Measurements from ENCODE around the gene RPS27.

The RPS27 gene

DNA sequence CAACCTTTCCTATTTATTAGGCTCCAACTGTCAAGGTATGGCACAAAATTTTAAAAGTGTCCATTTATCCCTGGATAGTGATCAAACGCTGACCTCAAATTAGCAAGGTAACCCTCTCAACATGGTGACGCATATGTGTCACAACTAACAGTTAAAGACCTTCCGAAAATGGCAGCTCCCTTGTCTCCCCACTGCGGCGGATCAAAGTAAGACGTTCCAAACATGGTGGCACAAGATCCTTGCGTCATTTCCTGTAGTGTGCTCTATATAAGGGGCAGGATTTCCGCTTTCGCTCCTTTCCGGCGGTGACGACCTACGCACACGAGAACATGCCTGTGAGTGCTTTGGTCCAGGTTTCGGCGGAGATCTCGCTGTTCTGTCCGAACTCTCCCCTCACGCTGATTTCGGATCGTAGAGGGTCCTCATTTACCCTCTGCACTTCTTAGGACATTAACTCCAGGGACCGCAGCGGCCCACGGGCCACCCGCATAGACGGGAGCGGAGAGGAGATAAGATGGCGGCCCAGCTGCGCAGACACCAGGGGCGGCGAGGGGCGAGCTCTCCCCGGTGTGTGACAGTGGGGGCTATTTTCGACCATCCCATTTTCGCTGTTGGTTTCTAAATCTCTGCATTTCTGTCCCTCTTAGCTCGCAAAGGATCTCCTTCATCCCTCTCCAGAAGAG is at the start of gene RPS27:
Gene RPS27, plus strand, starts transcription at position 295 of the 683 bp plus-strand sequence. Its CDS starts 35 bp downstream, at position 330.
- DNase-seq = peak; percentile 93 to 97

DNA sequence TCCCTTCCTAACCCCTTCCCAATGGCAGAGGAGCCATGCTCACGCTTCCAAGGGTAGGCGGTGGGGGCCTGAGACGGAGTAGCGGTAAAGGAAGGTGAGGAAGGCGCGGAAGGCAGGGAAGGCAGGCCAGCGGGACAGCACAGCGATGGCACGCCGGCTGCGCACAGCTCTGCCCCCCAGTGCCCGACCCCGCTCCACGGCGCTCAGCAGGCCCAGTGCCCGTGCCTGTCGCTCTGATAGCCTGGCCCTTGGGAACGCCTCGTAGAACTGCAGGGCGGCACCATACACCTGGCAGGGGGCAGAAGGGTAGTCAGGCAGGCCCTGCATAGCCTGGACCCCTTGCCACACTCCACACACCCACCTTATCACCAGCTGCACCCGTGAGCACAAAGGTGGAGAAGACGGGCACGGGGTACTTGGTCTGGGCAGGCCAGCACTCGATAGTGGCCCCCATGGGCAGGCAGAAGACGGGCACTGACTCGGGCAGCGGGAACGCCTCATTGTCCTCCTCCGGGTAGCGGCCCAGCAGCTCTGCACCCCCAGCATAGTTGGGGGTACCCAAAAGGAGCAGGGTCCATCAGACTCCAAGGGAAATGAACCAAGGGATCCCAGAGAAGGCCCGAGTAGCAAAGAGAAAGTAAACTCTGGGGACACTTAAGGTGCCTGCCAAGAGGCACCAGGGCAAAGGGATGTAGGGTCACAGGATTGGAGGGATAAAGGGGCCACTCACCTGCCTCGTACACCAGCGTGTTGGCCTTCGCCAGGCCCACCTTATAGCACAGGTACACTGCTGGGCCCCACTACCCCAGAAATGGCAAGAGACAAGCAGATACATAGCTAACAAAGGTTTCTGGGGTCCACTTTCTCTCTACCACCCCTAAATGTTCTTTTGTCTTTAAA is 48.5 kb upstream of the RPS27 start:
- no peak for DNase-seq

DNA sequence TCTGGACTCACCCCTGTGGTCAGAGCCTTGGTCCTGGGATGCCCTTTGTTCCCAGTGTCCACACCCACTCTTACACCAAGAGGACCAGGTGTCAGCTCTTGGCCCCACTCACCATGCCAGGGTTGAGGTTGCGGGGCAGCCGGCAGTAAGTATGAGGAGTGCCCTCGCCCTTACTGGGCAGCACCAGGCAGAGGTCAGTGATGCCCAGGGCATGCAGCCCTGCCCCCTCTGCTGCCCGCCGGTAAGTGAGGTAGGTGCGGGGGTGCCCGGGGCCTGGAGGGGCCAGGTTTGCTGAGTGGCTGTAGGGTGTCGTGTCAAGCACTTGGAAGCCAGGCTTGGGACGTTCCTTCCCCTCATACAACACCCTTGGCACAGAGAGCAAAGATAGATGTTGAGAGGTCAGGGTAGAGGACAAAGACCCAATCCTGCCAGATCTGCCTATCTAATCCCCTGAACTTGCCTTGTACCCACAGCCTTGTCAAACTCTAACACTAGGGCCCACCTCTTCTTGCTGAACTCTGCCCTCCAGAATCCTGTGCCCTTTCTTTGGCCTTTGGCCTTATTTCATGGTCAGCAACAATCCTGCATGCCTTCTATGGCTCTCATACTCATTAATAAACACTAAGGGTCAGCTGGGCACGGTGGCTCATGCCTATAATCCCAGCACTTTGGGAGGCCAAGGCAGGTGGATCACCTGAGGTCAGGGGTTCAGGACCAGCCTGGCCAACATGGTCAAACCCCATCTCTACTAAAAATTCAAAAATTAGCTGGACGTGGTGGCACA is 47.6 kb upstream of the RPS27 start:
- DNase-seq = no peak

DNA sequence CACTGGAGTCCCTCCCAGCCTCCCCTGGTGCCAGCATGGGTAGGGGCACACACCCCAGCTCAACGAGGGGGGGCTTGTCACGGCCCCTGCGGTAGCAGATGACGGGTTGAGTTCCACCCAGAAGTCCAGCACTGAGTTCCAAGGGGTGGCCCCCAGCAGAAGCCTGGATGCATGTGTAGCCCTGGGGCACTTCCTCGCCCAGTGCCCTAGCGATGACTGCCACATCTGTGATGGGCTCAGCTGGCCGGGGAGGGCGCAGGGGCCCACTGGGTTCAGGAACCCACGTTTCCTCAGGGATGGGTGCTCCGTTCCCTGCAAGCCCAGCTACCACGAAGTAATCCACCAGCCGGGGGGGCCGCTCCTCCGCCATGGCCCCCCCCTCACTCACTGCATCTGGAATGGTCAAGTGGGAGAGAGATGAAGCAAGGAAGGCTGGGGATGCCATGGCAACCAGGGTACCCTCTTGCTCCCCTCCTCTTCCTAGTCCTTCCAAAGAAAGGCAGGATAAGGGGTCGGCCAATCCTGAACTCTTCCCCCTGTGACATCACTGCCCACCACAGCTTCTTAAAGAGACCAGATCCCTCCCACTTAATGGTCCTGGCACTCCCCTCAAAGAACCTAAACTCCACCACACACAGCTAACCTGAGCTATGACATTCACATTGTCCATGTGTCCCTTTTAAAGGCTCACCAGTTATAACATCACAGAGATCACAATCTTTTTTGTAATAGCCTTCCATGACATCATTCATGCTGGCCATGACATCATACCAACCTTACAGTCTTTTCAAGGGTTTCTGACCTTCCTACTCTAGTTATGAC is 46.3 kb upstream of the RPS27 start:
- DNase-seq = no peak

DNA sequence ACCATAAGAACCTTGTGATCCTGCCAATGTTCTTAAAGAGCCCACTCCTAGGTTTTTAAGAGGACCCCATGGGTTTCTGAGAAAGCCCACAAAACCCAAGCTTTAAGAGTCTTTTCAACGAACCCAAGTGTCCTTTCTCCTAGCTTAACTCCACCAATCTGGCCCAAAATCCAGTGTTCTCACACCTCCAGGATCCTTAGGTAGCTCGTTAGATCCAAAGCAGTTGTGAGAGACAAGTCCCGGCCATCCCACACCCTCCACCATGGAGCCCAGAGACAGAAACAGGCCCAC is 45.8 kb upstream of the RPS27 start:
- DNase-seq = no peak

DNA sequence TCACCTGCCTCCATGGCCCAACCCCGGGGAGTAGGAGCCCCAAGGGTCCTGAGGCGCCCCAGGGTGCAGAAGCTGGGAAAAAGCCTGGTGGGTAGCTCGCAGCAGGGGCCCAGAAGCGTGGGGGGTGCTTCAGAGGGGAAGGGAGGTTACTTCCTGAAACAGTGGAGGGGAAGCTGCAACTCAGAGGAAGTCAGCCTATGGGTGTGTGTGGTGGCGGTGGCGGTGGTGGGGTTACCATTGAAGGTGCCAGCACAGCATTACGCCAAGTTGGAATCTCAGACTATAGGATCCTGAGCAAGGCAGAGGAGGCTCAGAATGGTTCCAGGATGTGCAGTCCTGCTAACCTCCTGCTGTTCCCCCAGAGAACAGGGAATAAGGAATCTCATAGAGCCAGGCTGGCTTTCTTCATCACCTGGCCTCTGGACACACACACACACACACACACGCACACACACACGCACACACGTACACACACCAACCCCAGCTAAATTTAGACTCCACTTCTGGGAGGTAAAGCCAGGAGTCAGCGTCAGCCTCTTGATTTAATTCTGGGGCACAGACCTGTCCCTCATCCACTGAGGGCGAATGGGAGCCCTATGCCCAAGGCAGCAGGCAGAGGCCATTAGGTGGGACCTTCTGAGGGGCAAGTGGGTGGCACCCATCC is 45.3 kb upstream of the RPS27 start:
- no peak for DNase-seq

DNA sequence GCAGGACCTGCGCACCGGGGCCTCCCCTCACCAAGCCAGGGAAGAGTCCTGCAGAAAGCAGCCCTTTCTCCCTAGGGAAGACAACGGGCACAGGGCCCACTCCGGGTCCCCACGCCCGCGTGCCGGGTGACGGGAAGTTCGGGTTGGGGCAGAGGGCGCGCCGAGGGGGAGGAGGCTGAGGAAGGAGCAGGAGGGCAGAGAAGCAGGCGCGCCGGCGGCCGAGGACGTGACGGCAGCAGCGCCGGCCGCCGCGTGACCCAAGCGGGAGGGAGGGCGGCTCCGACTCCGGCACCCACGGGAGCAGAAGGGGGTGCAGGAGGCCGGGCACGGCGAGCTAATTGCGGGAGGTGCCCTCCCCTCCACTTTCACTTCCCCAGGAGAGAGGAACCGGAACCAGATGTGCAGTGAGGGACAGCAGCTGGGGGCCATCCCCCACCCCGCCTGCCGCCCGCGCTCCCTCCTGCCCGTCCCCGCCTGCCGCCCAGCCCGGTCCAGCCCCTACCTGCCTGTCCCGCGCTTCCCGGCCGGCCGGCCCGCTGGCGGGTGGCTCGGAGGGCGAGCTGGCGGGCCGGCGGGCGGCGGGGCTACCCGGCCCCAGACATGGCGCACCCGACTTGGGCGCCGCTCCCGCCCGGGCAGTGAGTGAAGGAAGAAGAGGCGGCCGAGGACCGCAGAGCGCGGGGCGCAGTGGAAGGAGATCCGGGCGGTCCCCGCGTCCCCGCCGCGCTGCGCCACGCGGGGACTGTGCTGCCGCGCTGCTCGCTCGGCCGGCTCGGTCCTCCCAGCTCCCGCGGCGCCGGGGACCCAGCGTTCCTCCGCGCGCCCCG is 44.6 kb upstream of the RPS27 start:
- peak in 1 of 2 experiments; percentile 46 for DNase-seq

DNA sequence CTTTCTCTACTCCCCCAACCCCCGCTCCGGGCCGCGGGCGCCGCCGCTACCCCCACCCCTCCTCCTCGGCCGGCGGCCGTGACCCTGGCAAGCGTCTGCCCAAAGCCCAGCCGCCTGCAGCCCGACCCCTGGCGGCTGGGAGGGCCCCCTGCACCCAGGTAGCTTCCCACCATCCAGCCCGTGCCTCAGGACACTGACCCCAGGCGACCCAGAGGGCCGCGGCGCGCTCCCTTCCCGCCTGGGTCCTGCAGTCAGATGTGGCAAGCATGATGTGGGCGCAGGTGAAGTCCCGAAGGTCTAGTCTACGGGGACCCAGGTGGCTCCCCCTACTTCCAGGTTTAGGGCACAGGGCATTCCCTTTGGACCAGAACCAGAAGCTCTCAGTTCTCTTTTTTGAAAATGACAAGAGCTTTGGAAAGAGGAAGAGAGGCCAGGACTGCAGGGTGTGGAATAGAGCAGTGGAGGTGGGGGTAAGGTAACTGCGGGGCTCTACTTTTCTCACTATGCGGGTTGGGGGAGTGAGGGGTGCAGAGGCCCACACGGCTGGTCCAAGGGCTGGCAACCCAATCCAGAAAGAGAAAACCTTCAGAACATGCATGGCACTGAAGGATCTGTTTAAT is 43.8 kb upstream of the RPS27 start, which contains the start of gene DENND4B:
Gene DENND4B, minus strand, starts transcription at position 97 of the 620 bp plus-strand sequence. CDS start 2,344 bp downstream, outside the sequence.
- DNase-seq = peak; percentile 36 to 74

DNA sequence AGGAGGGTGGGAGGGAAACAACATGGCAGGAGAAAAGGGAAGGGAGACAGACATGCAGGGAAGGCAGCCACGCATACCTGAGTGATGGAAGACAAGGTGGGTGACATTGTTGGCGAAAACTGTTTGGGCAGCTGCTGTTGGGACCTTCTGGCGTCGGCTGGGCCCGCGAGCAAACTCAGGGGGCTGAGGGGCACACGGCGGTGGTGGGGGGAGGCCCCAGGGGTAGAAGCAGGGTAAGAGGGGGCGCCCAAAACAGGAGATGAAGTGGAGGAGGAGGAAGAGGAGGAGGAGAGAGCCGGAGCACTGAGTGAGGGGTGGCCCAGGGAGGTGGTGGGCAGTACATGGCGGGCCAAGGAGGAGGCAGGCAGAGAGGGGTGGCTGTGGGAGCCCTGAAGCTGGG is 39.4 kb upstream of the RPS27 start:
- DNase-seq = no peak

DNA sequence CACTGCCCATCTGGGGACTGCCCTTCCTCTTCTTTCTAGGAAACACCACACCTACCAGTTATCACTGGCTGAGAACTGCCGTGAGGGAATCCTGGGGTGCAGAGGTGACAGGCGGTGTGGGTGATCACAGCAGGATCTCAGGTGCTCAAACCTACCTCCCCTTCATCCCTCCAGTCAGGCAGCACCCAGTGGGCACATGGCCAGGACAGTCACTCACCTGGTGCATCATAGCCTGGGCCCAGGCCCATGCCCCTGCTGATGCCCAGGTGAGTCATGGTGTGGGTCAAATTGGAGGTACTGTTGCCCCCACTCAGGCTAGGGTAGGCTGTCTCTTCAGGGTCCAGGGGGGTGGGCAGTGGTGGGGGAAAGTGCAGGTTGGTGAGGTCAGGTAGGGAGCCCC is 38.8 kb upstream of the RPS27 start:
- DNase-seq = no peak

DNA sequence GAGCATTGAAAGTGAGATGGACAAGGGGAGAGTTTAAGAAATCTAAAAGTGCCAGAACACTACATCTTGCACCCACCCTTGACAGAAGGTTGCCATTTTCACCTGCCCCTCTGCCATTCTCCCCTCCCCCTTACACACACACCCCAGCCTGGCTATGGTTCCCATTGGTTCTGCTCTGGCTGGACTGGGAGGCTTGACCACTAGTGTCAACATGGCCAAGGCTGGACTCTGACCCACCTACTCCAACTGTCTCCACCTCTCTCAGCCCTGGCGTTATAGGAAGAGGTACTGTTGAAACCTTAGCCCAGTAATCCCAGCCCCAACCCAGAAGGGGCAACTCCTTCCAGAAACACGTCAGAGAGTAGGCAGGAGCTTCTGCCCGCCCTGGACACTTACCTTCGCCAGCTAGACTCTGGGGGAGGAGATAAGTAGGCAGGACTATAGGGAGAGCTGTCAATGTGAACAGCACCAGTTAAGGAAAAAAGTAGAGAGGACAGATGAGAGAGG is 36.6 kb upstream of the RPS27 start:
- no peak for DNase-seq

DNA sequence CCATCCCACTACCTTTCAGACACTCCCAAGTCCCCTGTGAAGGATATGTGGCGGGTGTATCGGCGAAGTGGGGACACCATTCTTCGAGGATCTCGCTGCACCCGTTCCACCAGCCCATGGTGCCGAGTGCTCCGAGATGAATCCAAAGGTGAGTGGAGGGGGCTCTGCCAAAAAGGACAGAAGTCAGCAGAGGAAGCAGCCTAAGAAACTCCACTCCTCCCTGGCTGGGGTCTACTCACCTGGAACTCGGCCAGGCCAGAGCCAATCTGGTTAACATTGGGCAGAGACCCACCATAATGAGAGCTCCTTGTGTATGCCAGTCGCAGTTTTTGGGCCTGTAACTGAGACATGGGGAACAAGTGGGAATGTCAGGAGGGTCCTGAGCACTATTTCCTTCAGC is 35.7 kb upstream of the RPS27 start:
- DNase-seq = no peak

DNA sequence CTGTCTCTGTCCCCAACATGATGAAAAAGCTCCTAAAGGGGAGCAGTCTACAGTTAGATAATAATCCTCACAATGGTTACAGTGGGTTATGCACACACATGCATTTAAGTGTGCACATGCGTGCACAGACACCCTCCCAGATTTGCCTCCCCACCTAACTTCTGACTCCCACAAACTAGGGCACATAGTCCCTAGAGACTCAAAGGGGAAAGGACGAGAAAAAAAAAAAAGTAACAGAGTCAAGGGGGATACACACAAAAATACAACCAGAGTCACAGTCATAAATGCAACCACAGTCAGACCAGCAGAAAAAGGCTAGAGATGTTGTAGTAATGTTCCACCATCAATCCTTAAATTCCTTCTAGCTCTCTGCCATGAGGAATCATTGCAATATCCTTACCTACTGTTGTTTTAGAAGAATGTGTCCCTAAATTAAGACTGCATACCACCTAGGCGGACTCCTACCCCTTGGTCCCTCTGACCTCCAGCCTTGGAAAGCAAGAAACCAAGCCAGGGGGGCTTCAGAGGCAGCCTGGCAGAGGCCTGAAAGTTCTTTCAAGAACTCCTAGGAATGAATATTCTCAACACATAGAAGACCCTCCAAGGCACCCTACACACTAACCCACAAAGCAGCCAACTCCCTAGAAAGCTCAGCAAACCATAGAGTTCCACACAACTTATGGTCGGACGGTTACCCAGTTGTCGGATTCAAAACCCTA is 33.4 kb upstream of the RPS27 start:
- DNase-seq = no peak

DNA sequence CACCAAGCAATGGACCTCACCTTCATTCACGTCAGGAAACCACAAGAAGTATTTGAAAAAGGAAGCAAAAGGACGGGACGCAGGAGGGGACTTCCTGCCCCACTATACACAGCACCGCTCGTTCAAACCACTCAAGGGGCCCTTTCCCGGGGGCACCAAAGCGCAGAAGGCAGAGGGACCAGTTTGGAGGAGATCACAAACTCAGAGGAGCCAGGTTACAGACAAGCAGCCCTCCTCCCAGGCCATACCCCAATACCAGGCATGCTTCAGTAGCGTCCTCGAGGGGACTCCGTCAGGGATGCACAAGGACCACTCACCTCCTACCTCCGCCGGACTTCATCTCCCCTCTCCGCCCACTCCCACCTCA is 32.8 kb upstream of the RPS27 start:
- peak in 1 of 2 experiments; percentile 28 for DNase-seq

DNA sequence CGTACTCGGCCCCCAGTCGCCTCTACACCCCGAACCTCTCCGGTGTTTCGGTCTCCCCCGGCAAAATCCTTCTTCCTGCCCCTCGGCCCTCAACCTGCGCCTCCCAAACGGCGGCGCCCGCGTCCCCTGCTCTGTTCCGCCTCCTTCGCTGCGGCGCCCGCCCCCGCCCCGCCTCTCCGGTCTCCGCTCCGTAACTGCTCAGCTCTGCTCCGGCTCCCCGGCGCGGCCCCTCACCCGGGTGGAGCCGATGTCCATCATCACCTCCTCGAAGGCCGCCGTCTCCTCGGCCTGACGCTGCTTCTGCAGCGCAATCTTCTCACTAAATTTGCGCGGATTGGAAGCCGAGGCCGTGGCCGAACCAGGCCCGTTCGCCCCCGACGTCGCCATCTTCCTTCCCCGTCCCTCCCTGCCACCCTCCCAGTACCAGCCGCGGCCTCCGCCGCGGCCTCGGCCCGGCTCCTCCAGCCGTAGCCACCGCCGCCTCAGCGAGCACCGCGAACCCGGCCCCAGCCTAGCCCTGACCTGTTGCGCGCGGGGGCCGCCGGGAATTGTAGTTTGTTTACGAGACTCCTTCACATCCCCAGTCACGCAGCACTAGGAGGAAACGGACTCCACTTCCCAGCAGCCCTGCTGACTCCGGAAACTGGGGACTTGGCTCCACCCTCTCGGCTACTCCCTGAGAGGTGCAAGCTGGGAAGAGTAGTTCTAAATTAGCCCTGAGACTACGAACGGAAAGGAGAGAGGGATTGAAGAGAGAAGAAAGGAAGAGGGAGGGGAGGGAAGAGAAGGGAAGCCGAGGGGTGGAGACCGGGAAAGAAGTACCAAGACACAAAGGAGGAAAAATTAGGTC is 32.2 kb upstream of the RPS27 start, which contains the start of gene CRTC2:
Gene CRTC2, minus strand, starts transcription at position 502 of the 850 bp plus-strand sequence. Its CDS starts 115 bp downstream, at position 387.
- peak; percentile 96 to 97 for DNase-seq

DNA sequence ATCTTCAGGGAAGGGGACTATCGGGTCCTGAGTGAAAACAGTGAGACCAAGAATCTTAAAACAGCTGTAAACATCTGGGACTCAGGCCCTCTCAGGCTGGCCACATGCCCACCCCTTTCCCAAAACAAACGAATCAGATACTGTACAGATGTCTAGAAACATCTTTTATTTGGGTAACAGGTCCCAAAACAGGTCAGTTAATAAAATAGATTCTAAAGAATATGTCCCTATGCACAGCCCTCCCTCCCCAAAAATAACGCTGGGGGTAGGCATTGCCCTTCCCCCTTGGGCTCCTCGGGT is 31.7 kb upstream of the RPS27 start:
- DNase-seq = no peak

DNA sequence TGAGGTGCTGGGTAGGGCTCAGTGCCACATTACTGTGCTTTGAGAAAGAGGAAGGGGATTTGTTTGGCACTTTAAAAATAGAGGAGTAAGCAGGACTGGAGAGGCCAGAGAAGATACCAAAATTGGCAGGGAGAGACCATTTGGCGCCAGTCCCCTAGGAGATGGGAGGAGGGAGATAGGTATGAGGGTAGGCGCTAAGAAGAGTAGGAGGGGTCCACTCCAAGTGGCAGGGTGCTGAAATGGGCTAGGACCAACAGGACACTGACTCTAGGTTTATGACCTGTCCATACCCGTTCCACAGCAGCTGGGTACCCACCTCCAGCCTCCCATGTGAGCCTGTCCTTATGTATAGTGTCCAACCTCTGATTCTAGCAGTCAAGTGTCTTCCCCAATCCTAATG is 31.1 kb upstream of the RPS27 start:
- DNase-seq = no peak

DNA sequence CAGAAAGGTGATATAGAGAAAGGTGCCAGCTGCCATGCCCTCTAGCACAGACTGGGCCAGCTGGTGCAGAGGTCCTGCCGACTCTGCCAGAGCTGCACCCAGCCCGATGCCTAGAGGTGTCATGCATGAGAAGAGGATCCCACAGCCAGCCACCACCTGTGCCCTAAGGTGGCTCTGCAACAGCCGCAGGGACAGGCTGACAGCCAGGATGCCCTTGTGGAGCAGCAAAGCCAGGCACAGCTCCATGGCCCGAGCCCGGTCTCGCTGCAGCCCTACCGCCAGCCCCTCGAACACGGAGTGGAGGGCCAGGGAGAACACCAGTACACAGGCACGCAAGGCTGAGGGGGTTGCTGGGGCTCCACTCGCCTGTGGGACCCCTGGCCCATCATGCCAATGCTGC is 30.4 kb upstream of the RPS27 start:
- no peak for DNase-seq

DNA sequence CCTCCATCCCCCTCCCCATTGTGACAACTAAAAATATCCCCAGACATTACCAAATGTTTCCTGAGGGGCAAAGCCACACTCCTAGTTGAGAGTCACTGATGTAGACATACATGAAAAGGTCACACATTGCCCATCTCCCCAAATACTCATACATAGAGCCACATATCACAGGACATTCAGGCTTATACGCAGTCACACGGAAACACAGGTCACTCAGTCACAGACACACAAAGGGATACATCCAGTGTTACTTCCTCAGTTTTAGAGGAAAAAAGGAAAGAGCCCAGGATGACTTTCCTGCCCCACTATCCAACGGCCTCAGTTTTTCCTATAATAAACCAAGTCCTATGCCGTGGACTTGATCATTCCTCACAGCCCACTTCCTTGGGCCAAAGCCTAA is 29.1 kb upstream of the RPS27 start:
- DNase-seq = no peak

Data from NCI-H524 (cell line).